ENCODE measurements around the gene INPP5D.
A peak's percentile ranks its signal among the peaks of the same experiment; 100 is the strongest.
"Not testable (repeated sequence)": the region's sequence is repeated elsewhere in the genome, so short reads cannot be mapped to it uniquely, and the experiment has no call there.

INPP5D gene

GRCh38 chr2:233094614-233095013 is 34.5 kb downstream of the INPP5D start:
- Histone ChIP-seq H3K36me3 (peaks cover 18% of the 10 kb centered on the region), H3K27me3 (no peaks in the 10 kb centered on the region), H3K9me3 (no peaks in the 10 kb centered on the region), H3K27ac (peak overlapping the region; percentile 98), H3K4me3 (ENCODE audit: low read depth in 1 of 2, low read length in 1 of 2) (peak overlapping the region in 1 of 2 experiments; percentile 59), H3K4me1 (ENCODE audit: control insufficient read depth in 1 of 2, insufficient read depth in 1 of 2, low read depth in 1 of 2, low read length in 1 of 2) (peaks cover 39 to 49% of the 10 kb centered on the region in 2 experiments)
- no peak for TF ChIP-seq CTCF (IDR thresholded peaks at IDR 0.05)

- H3K4me1 ChIP-seq (ENCODE audit: control insufficient read depth in 1 of 2, insufficient read depth in 1 of 2, low read depth in 1 of 2, low read length in 1 of 2), result peaks cover 52 to 58% of the 10 kb centered on the region in 2 experiments
- peaks cover 13% of the 10 kb centered on the region for H3K36me3 ChIP-seq
- peak overlapping the region; percentile 17 for H3K27ac ChIP-seq
- H3K4me3 ChIP-seq (ENCODE audit: low read depth in 1 of 2, low read length in 1 of 2), result no peak overlapping the region
- TF ChIP-seq CTCF (IDR thresholded peaks at IDR 0.05), result no peak
- no peaks in the 10 kb centered on the region for H3K9me3 ChIP-seq
- no peaks in the 10 kb centered on the region for H3K27me3 ChIP-seq
These were observed 35.9 kb downstream of the INPP5D start for GRCh38 chr2:233096006-233096405.

GRCh38 chr2:233098618-233099017 is 38.5 kb downstream of the INPP5D start:
- peak overlapping the region; percentile 49 for H3K27ac ChIP-seq
- H3K4me1 ChIP-seq (ENCODE audit: control insufficient read depth in 1 of 2, insufficient read depth in 1 of 2, low read depth in 1 of 2, low read length in 1 of 2), result peaks cover 30 to 35% of the 10 kb centered on the region in 2 experiments

GRCh38 chr2:233099820-233100191 is 39.7 kb downstream of the INPP5D start:
- peak overlapping the region; percentile 88 for H3K27ac ChIP-seq
- H3K4me3 ChIP-seq (ENCODE audit: low read depth in 1 of 2, low read length in 1 of 2), result not testable (repeated sequence)

More at GRCh38 chr2:233098618-233099017, 38.5 kb downstream of the INPP5D start:
- no peak for TF ChIP-seq CTCF (IDR thresholded peaks at IDR 0.05)
- Histone ChIP-seq H3K27me3 (no peaks in the 10 kb centered on the region), H3K36me3 (peaks cover 13% of the 10 kb centered on the region), H3K4me3 (ENCODE audit: low read depth in 1 of 2, low read length in 1 of 2) (no peak overlapping the region), H3K9me3 (no peaks in the 10 kb centered on the region)

GRCh38 chr2:233100192-233100998 is 40.3 kb downstream of the INPP5D start:
- Histone ChIP-seq H3K27ac (peak overlapping the region; percentile 88), H3K4me1 (ENCODE audit: control insufficient read depth in 1 of 2, insufficient read depth in 1 of 2, low read depth in 1 of 2, low read length in 1 of 2) (peaks cover 15 to 22% of the 10 kb centered on the region in 2 experiments), H3K9me3 (no peaks in the 10 kb centered on the region), H3K4me3 (ENCODE audit: low read depth in 1 of 2, low read length in 1 of 2) (peak overlapping the region in 1 of 2 experiments; percentile 32), H3K27me3 (no peaks in the 10 kb centered on the region), H3K36me3 (peaks cover 13% of the 10 kb centered on the region)
- no peak for TF ChIP-seq CTCF (IDR thresholded peaks at IDR 0.05)

More at GRCh38 chr2:233099820-233100191, 39.7 kb downstream of the INPP5D start:
- not testable (repeated sequence) for H3K9me3 ChIP-seq, H3K27me3 ChIP-seq
- Histone ChIP-seq H3K36me3 (peaks cover 13% of the 10 kb centered on the region), H3K4me1 (ENCODE audit: control insufficient read depth in 1 of 2, insufficient read depth in 1 of 2, low read depth in 1 of 2, low read length in 1 of 2) (peaks cover 18 to 27% of the 10 kb centered on the region in 2 experiments)

GRCh38 chr2:233101141-233101540 is 41.0 kb downstream of the INPP5D start:
- Histone ChIP-seq H3K4me3 (ENCODE audit: low read depth in 1 of 2, low read length in 1 of 2) (peak overlapping the region in 1 of 2 experiments; percentile 32), H3K27me3 (no peaks in the 10 kb centered on the region), H3K9me3 (no peaks in the 10 kb centered on the region), H3K36me3 (peaks cover 13% of the 10 kb centered on the region), H3K27ac (peak overlapping the region; percentile 88), H3K4me1 (ENCODE audit: control insufficient read depth in 1 of 2, insufficient read depth in 1 of 2, low read depth in 1 of 2, low read length in 1 of 2) (peaks cover 15 to 27% of the 10 kb centered on the region in 2 experiments)
- no peak for TF ChIP-seq CTCF (IDR thresholded peaks at IDR 0.05)
